Memory B cell (primary cell): Measurements from ENCODE around the gene USP5.

Source experiments
- ATAC-seq: fragments of 150-1000 bp; cut with Tn5 transposase; 2 replicates; pipeline ENCODE4 v1.10.0; 2021; ENCODE audit warnings: low read depth, mild to moderate bottlenecking, moderate library complexity
- DNase-seq, 2 donors: peaks; one replicate each; pipeline ENCODE4 v3.0.0; 2022; ENCODE audit warnings: low spot score in 2 of 2
- H3K27ac Mint-ChIP-seq: one replicate; pipeline ENCODE4 v1.8.0; 2022; ENCODE audit warnings: mild to moderate bottlenecking, moderate library complexity, mixed read lengths
- H3K27me3 Mint-ChIP-seq: one replicate; pipeline ENCODE4 v1.8.0; 2022; ENCODE audit warnings: mixed read lengths
- H3K36me3 Mint-ChIP-seq: one replicate; pipeline ENCODE4 v1.8.0; 2022; ENCODE audit warnings: mild to moderate bottlenecking, mixed read lengths
- H3K4me1 Mint-ChIP-seq: one replicate; pipeline ENCODE4 v1.8.0; 2022; ENCODE audit warnings: mixed read lengths
- H3K4me3 Mint-ChIP-seq: one replicate; pipeline ENCODE4 v1.8.0; 2022; ENCODE audit warnings: mild to moderate bottlenecking, moderate library complexity, mixed read lengths
- H3K9me3 Mint-ChIP-seq: one replicate; pipeline ENCODE4 v1.8.0; 2022; ENCODE audit warnings: mixed read lengths

Gene USP5

GRCh38 chr12:6840761-6841515 is 11.0 kb upstream of the USP5 start, which contains the start of gene GNB3:
Gene GNB3 (plus strand): TSS chr12:6840925. CDS start chr12:6841288, 363 bp downstream.
- H3K27ac Mint-ChIP-seq: no peak within 1 kb of the TSS
- no peak for ATAC-seq
- H3K4me1 Mint-ChIP-seq: peaks cover 18% of the 10 kb centered on the region
- no peaks in the 10 kb centered on the region for H3K9me3 Mint-ChIP-seq
- H3K27me3 Mint-ChIP-seq: peaks cover 6% of the 10 kb centered on the region
- H3K36me3 Mint-ChIP-seq: no peaks in the 10 kb centered on the region
- peak within 1 kb of the TSS; percentile 25 for H3K4me3 Mint-ChIP-seq
- no peak for DNase-seq

GRCh38 chr12:6842075-6842474 is 9.9 kb upstream of the USP5 start:
- Mint-ChIP-seq H3K27ac (no peak overlapping the region), H3K27me3 (peaks cover 6% of the 10 kb centered on the region), H3K9me3 (no peaks in the 10 kb centered on the region), H3K4me3 (no peak overlapping the region), H3K36me3 (no peaks in the 10 kb centered on the region), H3K4me1 (peaks cover 18% of the 10 kb centered on the region)
- no peak for DNase-seq
- no peak for ATAC-seq

- no peak overlapping the region for H3K27ac Mint-ChIP-seq
- no peaks in the 10 kb centered on the region for H3K36me3 Mint-ChIP-seq
- DNase-seq (no peak), ATAC-seq (no peak)
- peaks cover 18% of the 10 kb centered on the region for H3K4me1 Mint-ChIP-seq
- H3K4me3 Mint-ChIP-seq: no peak overlapping the region
- H3K9me3 Mint-ChIP-seq: no peaks in the 10 kb centered on the region
- peaks cover 6% of the 10 kb centered on the region for H3K27me3 Mint-ChIP-seq
These were observed 8.6 kb upstream of the USP5 start for GRCh38 chr12:6843118-6843902.

GRCh38 chr12:6845395-6845794 is 6.6 kb upstream of the USP5 start:
- Mint-ChIP-seq H3K9me3 (no peaks in the 10 kb centered on the region), H3K27me3 (peaks cover 6% of the 10 kb centered on the region), H3K27ac (no peak overlapping the region), H3K4me1 (peaks cover 10% of the 10 kb centered on the region), H3K36me3 (no peaks in the 10 kb centered on the region), H3K4me3 (no peak overlapping the region)
- no peak for DNase-seq
- no peak for ATAC-seq

- H3K9me3 Mint-ChIP-seq: no peaks in the 10 kb centered on the region
- no peak overlapping the region for H3K27ac Mint-ChIP-seq
- no peak for DNase-seq
These were observed 5.6 kb upstream of the USP5 start for GRCh38 chr12:6846316-6846869.

DNA sequence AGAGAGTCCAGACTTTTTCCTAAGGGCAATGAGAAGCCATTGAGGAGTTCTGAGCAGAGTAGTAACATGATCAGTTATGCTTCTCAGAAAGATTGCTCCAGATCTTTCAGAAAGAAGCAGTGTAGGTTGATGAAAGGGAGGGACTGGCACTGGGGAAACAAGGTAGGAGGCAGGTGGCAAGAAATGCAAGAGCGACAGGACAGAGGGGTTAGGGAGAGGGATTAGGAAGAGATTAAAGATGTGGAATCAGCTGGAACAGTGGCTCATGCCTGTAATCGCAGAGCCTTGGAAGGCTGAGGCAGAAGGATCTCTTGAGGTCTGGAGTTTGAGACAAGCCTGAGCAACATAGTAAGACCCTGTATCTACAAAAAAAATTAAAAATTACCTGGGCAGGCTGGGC is 4.3 kb upstream of the USP5 start:
- peaks cover 6% of the 10 kb centered on the region for H3K27me3 Mint-ChIP-seq
- no peaks in the 10 kb centered on the region for H3K36me3 Mint-ChIP-seq
- H3K9me3 Mint-ChIP-seq: no peaks in the 10 kb centered on the region
- ATAC-seq (no peak), DNase-seq (no peak)
- H3K27ac Mint-ChIP-seq: no peak overlapping the region
- peaks cover 13% of the 10 kb centered on the region for H3K4me1 Mint-ChIP-seq
- H3K4me3 Mint-ChIP-seq: no peak overlapping the region

More at GRCh38 chr12:6846316-6846869, 5.6 kb upstream of the USP5 start:
- no peaks in the 10 kb centered on the region for H3K36me3 Mint-ChIP-seq
- H3K27me3 Mint-ChIP-seq: peaks cover 6% of the 10 kb centered on the region
- H3K4me1 Mint-ChIP-seq: peaks cover 13% of the 10 kb centered on the region
- H3K4me3 Mint-ChIP-seq: no peak overlapping the region
- no peak for ATAC-seq

DNA sequence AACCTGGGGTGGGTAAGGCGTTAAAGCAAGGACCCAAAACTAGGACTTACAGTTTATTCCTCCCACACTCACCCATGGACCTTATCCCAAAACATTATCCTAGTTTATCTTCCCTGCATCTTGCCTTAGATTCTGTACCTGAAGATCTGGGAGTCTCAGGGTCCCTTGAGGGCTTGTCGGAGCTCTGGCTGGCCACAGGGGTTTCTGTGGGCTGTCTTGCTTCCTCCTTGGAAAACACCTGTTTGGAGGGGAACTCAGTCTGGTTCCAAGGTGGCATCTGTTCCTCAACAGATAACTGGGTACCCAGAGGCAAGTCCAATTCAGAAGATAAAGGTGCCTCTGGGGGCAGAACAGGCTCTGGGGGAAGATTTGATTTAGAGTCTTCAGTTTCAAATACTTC is 2.5 kb upstream of the USP5 start:
- ATAC-seq: no peak
- no peak for DNase-seq
- Mint-ChIP-seq H3K9me3 (no peaks in the 10 kb centered on the region), H3K4me1 (peaks cover 18% of the 10 kb centered on the region), H3K27ac (no peak overlapping the region), H3K36me3 (peaks cover 3% of the 10 kb centered on the region), H3K27me3 (no peaks in the 10 kb centered on the region), H3K4me3 (no peak overlapping the region)

- peak overlapping the region; percentile 52 for H3K27ac Mint-ChIP-seq
- no peaks in the 10 kb centered on the region for H3K27me3 Mint-ChIP-seq
- H3K9me3 Mint-ChIP-seq: no peaks in the 10 kb centered on the region
- H3K4me3 Mint-ChIP-seq: no peak overlapping the region
- DNase-seq (no peak), ATAC-seq (no peak)
- H3K36me3 Mint-ChIP-seq: peaks cover 3% of the 10 kb centered on the region
- peaks cover 18% of the 10 kb centered on the region for H3K4me1 Mint-ChIP-seq
These were observed 1.9 kb upstream of the USP5 start for GRCh38 chr12:6849976-6850560.

- Mint-ChIP-seq H3K4me3 (no peak overlapping the region), H3K27me3 (no peaks in the 10 kb centered on the region), H3K4me1 (peaks cover 18% of the 10 kb centered on the region), H3K36me3 (peaks cover 4% of the 10 kb centered on the region), H3K9me3 (no peaks in the 10 kb centered on the region), H3K27ac (peak overlapping the region; percentile 84)
- ATAC-seq (no peak), DNase-seq (no peak)
These were observed 1.2 kb upstream of the USP5 start for GRCh38 chr12:6850796-6851152.

DNA sequence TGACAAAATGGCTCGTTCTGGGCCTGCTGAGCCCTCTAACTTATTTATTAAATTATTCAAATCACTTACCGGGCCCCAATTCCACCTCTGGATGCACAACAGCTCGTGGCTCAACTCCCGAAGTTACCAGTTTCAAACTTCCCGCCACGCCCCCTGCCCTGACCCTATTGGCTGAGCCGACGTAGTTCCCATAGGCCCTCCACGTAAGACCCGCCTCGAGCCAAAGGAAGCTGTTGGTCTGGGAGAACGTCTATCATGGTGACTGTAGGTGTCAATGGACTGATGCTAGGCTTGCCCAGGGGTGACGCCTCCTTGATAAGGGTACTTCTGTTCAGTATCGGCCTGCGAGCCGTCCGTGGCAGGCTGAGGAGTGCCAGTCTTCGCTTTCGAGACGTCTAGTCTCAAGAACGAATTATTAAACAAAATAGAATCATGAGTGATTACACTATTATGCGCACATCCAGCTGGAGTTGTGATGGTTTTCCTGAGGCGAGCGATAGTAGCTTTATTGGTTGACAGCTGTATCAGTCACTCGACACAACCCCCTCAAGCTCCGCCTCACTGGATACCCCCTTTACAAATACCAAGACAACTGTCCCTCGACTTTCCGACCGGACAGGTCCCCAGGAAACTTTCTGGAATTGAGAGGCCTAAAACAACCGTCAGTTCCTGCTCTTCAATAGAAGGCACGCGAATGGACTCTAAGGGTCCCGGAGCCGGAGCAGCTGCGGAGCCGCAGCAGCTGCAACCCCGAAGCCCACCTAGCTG is 613 bp upstream of the USP5 start, which contains the start of gene CDCA3:
Gene CDCA3 (minus strand): TSS at position 134 of the 768 bp plus-strand sequence. CDS start 334 bp downstream, outside the sequence.
- H3K9me3 Mint-ChIP-seq: no peaks in the 10 kb centered on the region
- no peaks in the 10 kb centered on the region for H3K27me3 Mint-ChIP-seq
- H3K4me1 Mint-ChIP-seq: peaks cover 20% of the 10 kb centered on the region
- ATAC-seq (peak; percentile 54), DNase-seq (peak; percentile 85 to 90)
- peak within 1 kb of the TSS; percentile 84 for H3K27ac Mint-ChIP-seq
- H3K4me3 Mint-ChIP-seq: peak within 1 kb of the TSS; percentile 90
- H3K36me3 Mint-ChIP-seq: peaks cover 8% of the 10 kb centered on the region

DNA sequence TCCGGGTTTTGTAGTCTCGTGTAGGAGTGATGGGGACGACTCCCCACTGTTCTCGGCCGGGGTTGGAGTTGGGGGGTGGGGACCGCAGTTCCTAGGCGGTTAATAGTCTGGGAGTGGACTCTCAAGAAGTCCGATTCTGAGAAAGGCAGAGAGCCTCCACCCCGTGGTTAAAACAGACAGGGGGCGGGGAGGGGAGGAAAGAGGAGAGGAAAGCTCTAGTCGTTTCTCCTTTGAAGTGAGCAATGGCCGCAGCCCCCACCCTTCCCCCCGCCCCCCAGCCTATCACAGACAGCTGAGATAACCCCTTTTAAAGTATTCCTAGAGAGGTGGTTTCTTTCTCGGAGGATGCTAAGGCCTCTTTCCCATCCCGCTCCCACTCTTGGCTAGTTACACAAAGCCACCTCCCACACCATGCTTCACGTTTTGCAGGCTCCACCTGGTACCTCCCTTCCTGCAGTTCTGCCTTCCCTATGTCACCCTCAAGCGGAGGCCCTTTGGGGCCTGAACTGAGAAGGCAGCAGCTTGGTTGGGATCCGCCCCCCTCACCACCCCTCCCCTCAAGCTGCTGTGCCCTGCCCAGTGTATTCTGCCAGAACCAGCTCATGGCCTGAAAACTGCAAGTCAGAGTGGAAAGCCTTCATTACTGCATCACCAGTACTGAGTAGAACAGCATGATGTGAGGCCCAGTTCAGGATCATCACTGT is 853 bp downstream of the USP5 start:
- H3K4me1 Mint-ChIP-seq: peaks cover 20% of the 10 kb centered on the region
- peaks cover 14% of the 10 kb centered on the region for H3K36me3 Mint-ChIP-seq
- no peak for ATAC-seq
- H3K9me3 Mint-ChIP-seq: no peaks in the 10 kb centered on the region
- H3K4me3 Mint-ChIP-seq: peak overlapping the region; percentile 90
- no peaks in the 10 kb centered on the region for H3K27me3 Mint-ChIP-seq
- peak overlapping the region; percentile 84 for H3K27ac Mint-ChIP-seq
- DNase-seq: no peak

DNA sequence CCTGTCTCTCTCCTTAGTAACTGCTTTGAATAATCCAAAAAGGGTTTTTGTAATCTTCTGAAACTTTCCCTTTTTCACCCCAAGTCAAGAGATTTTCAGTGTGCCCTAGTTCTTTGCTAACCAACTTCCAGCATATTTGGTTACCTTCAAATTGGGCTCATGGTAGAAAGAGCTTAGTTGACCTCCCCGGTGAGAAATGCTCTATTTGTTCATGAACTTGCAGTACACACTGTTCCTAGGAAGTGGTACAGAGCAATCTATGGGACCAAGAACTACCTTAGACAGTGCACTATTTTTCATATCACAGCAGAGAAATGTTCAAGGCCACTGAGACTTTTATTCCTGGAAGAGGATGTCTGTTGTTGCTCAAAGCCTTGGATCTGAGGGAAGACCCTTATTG is 1.7 kb downstream of the USP5 start:
- Mint-ChIP-seq H3K4me1 (peaks cover 20% of the 10 kb centered on the region), H3K27ac (peak overlapping the region; percentile 37), H3K9me3 (no peaks in the 10 kb centered on the region), H3K27me3 (no peaks in the 10 kb centered on the region), H3K4me3 (peak overlapping the region; percentile 50), H3K36me3 (peaks cover 16% of the 10 kb centered on the region)
- no peak for ATAC-seq
- DNase-seq: no peak

GRCh38 chr12:6854036-6854435 is 2.1 kb downstream of the USP5 start:
- Mint-ChIP-seq H3K27ac (peak overlapping the region; percentile 37), H3K9me3 (no peaks in the 10 kb centered on the region), H3K36me3 (peaks cover 16% of the 10 kb centered on the region), H3K4me1 (peaks cover 20% of the 10 kb centered on the region), H3K4me3 (no peak overlapping the region), H3K27me3 (no peaks in the 10 kb centered on the region)
- DNase-seq (no peak), ATAC-seq (no peak)
